K562 (cell line): ENCODE results near the gene PPP1R14B. TPM values are rescaled to one million over a fixed set of nuclear protein-coding genes. Genes with fewer than 3 reads are reported as not detected.

Source experiments
- CHD4 ChIP-seq: fragments of 200-600 bp; sonication (generic); IDR thresholded peaks from 3 replicates; pipeline ENCODE4 v1.6.1; 2012; ENCODE audit warnings: low read depth, mild to moderate bottlenecking, mixed read lengths, low read length, inconsistent platforms; ENCODE audit not compliant: insufficient read depth, insufficient replicate concordance, poor library complexity, severe bottlenecking
- CUX1 ChIP-seq: fragments of 200-800 bp; sonication (Bioruptor generic); IDR thresholded peaks from 2 replicates; pipeline ENCODE4 v1.6.1; 2016; ENCODE audit warnings: missing genetic modification characterization, missing compliant biosample characterization
- ETS1 ChIP-seq: conservative IDR thresholded peaks from 2 replicates; pipeline ENCODE4 v1.6.1; 2011; ENCODE audit warnings: low read depth, mild to moderate bottlenecking, low read length; ENCODE audit not compliant: control insufficient read depth
- TFE3 ChIP-seq: fragments of 450-650 bp; formaldehyde crosslinking; IDR thresholded peaks from 2 replicates; pipeline ENCODE4 v1.4.0; 2020; ENCODE audit warnings: mild to moderate bottlenecking, mixed read lengths
- ZBTB11 ChIP-seq, 3 experiments: fragments of 200-800 bp in 1 of 3; fragments of 250-450 bp in 1 of 3; fragments of 450-650 bp in 1 of 3; sonication (Bioruptor Pico) in 1 of 3; sonication (Bioruptor generic) in 1 of 3; formaldehyde crosslinking in 1 of 3; IDR thresholded peaks; 2 replicates each; pipeline versions ENCODE4 v1.6.1 to v1.8.0; 2016 to 2022; ENCODE audit warnings: mild to moderate bottlenecking in 2 of 3, missing genetic modification characterization in 2 of 3, missing compliant biosample characterization in 1 of 3, moderate library complexity in 1 of 3
- ZNF41 ChIP-seq: fragments of 250-450 bp; sonication (Bioruptor Pico); conservative IDR thresholded peaks from 2 replicates; pipeline ENCODE4 v1.4.0; 2020; ENCODE audit warnings: mild to moderate bottlenecking
- polyA plus RNA-seq, 8 experiments: library from polyadenylated mRNA; depleted of rRNA in 4 of 8; stranded (reverse) in 5 of 8; unstranded in 3 of 8; fragments of >200 nt; fragmentation: Nextera tagmentation in 2 of 8; fragmentation: Illumina TruSeq in 1 of 8; extraction: Ambion mirVana in 2 of 8; extraction: Trizol in 1 of 8; gene quantifications; 2 replicates each; pipeline versions ENCODE4 v1.2.1 to v1.2.3, GENCODE V29; 2011 to 2014; ENCODE audit warnings: inconsistent platforms in 1 of 8, missing spikeins in 1 of 8
- total RNA-seq, 7 experiments: library from RNA; depleted of rRNA in 6 of 7; stranded (reverse); fragments of >200 nt in 6 of 7; fragmentation: Illumina TruSeq in 2 of 7; extraction: Trizol in 2 of 7; gene quantifications; 2 replicates each; pipeline versions ENCODE4 v1.2.1 to v1.2.3, GENCODE V29; 2011 to 2021; ENCODE audit warnings: low replicate concordance in 1 of 7

PPP1R14B gene
- total and polyA plus RNA-seq, 9 of the 15 experiments (the other 6 are each of a cell fraction or from before 2014, with no cell fraction given), result 7.7 to 566 (median 212) TPM

GRCh38 chr11:64269540-64270220 lies 22.9 kb upstream of the PPP1R14B start (continued):
- peak; percentile 35; the same call in 1 of the 2 replicates for TF ChIP-seq TFE3
- TF ChIP-seq ZNF41 (CRISPR knock-in tag), result no peak; the same call in 1 of the 2 replicates
- peak; percentile 94 for TF ChIP-seq ETS1
- TF ChIP-seq ZBTB11 (CRISPR knock-in tag; IDR thresholded peaks at IDR 0.05), result peak; percentile 84 to 97 (median 86); a peak in 5 of 6 replicates
- TF ChIP-seq CHD4, result peak; percentile 7
- TF ChIP-seq CUX1 (CRISPR knock-in tag), result no peak
